Fibroblast of skin of back (primary cell): ENCODE measurements around the gene SLC47A2.
A peak's percentile ranks its signal among the peaks of the same experiment; 100 is the strongest.

Experiments
- DNase-seq: peaks from one replicate; pipeline ENCODE4 v3.0.0-alpha.2; 2013

SLC47A2 gene

DNA sequence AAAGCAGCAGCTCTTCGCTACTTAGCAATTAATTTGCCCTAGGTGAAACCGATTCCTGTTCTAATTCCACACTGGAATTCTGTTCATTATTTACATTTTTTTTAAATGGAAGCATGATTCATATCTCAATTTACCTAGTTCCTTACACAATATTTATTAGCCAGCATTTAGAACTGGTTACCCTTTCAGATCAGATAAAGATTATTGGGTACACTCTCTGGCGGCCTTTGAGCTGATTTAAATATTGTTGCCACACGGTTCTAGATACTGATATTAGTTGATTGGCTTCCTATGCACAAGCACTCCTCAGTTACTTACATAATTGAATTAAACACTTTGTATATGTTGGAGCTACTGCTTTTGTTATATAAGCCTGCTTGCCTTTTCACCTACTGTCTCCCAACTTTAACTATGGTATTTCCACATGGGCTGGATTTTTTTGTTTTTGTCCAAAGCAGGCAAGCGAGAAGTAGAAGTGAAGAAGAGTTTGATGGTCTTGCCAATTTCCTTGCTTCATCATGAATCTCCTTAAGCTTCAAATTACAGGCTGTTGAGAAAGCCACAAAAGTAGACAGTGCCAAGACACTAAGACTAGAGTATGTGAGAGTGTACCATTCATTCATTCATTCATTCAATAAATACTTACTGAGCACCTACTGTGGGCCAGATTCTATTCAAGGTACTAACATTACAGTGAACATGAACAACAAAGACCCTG is 71.7 kb downstream of the SLC47A2 start:
- DNase-seq: no peak

DNA sequence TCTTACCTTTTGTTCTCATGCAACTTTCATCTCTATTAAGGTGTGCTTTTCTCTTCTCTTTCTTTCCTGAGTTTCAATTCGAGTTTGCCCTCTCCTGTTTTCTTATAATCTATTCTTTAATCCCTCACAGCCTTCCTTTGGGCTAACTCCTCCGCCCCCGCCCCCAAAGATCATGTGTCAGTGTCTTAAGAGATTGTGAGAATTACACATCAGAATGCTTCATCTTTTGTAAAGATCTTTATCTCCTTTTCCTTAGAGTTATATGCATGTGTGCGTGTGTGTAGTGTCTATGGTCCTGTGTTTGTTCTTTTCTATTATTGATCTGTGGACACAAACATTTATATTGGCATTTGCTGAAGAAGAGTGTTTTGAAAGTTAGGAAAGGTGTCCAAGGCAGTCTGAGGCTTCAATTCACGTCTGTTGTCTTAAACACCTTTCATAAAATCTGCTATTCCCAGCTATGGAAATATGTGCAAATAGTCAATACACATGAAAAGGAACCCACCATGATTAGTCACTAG is 74.0 kb downstream of the SLC47A2 start:
- no peak for DNase-seq

DNA sequence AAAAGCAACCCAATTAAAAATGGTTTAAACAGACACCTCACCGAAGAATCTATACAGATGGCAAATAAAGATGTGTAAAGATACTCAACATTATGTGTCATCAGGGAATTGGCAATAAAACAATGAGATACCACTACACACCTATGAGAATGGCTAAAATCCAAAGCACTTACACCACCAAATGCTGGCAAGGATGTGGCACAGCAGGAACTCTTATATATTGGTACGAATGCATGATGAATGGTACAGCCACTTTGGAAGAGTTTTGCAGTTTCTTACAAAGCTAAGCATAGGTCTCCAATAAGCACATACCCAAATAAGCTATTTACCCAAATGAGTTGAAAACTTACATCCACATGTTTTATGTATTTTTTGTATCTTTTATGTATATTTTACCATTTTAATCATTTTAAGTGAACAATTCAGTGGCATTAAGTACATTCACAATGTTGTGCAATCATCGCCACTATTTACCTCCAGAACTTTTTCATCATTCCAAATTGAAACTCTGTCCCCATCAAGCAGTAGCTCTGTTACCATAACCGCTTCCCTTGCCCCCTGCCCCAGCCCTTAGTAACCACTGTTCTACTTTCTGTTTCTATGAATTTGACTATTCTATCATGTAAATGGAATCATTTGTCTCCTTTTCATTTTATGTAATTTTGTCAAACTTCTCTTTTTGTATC is 74.6 kb downstream of the SLC47A2 start:
- DNase-seq: no peak

DNA sequence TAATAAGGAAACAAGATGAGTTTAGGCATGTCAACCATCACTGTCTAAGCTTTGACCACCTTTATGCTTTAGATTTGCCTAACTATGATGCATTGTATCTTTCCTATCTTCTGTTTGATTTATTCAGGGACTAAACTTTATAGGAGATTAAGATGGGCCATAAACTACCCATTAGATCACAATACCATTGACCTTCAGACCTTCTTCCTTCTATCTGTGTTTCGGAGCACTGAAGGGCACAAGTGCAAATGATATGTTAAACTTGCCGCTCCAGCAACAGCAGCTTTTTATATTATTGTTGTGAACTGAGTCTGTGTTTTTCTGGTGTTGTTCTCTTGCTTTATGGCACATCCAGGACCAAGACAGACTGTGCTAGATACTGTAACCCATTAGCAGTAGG is 84.5 kb downstream of the SLC47A2 start:
- DNase-seq: no peak

DNA sequence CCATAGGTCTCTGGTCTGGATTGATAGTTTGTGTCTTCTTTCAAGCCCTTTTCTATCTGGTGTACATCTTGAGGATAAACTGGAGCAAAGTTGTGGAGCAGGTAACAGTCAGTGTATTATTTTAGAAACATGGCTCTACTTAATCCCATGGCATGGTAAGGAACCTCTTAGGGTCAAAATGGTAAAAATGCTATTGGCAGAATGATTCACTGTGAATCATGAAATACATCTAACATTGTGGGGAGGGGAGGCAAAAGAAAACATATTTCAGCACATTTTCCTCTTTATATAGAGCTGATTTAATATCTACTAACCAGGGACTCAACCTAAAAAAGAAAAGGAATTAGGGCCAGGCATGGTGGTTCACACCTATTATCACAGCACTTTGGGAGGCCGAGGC is 85.7 kb downstream of the SLC47A2 start:
- peak; percentile 70 for DNase-seq

GRCh38 chr17:19630035-19630434 is 86.3 kb downstream of the SLC47A2 start:
- DNase-seq: no peak

GRCh38 chr17:19629449-19629848 is 86.9 kb downstream of the SLC47A2 start:
- peak; percentile 2 for DNase-seq
